Erythroblast (primary cell): ENCODE measurements around the gene KLHL29.

Source experiments
- GATA1 ChIP-seq: IDR thresholded peaks from 2 replicates; pipeline ENCODE4 v1.6.1; 2011; ENCODE audit warnings: low read depth, mild to moderate bottlenecking, control low read depth, low read length, moderate library complexity
- POLR2A ChIP-seq: IDR thresholded peaks from 2 replicates; pipeline ENCODE4 v1.6.1; 2011; ENCODE audit warnings: mild to moderate bottlenecking, low read length

DNA sequence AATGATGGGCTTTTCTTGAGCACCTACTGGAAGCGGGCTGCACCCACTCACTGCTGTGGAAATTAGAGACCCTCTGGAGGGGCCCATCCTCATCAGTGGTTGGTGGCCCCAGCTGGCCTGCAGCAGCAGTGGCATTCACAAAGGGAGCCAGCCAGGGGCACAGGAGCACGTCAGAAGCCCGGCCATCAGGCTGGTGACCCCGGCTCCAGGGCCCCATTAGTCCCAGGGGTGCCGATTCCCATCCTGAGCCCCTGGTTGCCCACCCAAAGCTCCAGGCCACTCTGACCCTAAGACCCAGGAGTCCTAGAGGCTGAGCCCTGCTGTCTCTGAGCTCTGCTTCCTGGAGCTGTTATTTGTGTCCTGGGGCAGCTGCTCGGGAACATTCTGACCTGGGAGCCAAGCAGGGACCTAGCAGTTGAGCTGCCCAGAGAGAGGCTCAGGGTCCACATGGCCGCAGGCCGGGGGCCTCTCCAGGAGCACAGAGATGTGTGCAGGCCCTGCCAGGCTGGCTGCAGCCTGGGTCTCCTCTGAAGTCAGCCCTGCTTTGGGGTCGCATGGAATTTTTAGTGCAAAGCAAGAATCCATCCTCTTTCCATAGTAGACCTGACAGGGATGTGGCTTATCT is 207.2 kb downstream of the KLHL29 start:
- TF ChIP-seq POLR2A (no peak), GATA1 (no peak)
